GM04503 (cell line): ENCODE data around the gene GPR39.

Experiments
- DNase-seq: peaks from one replicate; pipeline ENCODE4 v3.0.0-alpha.2; 2012; ENCODE audit warnings: low read depth

GPR39 gene

GRCh38 chr2:132567682-132568081 lies 151.1 kb downstream of the GPR39 start:
- no peak for DNase-seq

- no peak for DNase-seq
Measured at GRCh38 chr2:132568656-132569055, 152.1 kb downstream of the GPR39 start.

GRCh38 chr2:132573444-132574007 lies 156.9 kb downstream of the GPR39 start:
- no peak for DNase-seq

GRCh38 chr2:132577686-132578085 lies 161.1 kb downstream of the GPR39 start:
- DNase-seq = no peak

GRCh38 chr2:132581591-132581990 lies 165.0 kb downstream of the GPR39 start:
- DNase-seq = no peak

- no peak for DNase-seq
Measured at GRCh38 chr2:132581991-132582738, 165.6 kb downstream of the GPR39 start.

GRCh38 chr2:132583666-132584360 lies 167.2 kb downstream of the GPR39 start:
- DNase-seq = no peak

GRCh38 chr2:132584976-132585817 lies 168.6 kb downstream of the GPR39 start:
- no peak for DNase-seq

GRCh38 chr2:132586101-132586511 lies 169.5 kb downstream of the GPR39 start:
- DNase-seq = no peak

- DNase-seq = no peak
Measured at GRCh38 chr2:132586835-132587234, 170.2 kb downstream of the GPR39 start.

GRCh38 chr2:132588576-132588975 lies 172.0 kb downstream of the GPR39 start:
- DNase-seq = no peak

GRCh38 chr2:132589111-132589830 lies 172.7 kb downstream of the GPR39 start:
- DNase-seq = no peak

GRCh38 chr2:132589966-132590365 lies 173.4 kb downstream of the GPR39 start:
- DNase-seq = no peak

GRCh38 chr2:132593171-132593570 lies 176.6 kb downstream of the GPR39 start:
- no peak for DNase-seq

- DNase-seq = no peak
Measured at GRCh38 chr2:132595186-132595585, 178.6 kb downstream of the GPR39 start.

- no peak for DNase-seq
Measured at GRCh38 chr2:132595693-132596092, 179.1 kb downstream of the GPR39 start.

- DNase-seq = no peak
Measured at GRCh38 chr2:132597166-132597565, 180.6 kb downstream of the GPR39 start.

GRCh38 chr2:132597831-132598230 lies 181.2 kb downstream of the GPR39 start:
- no peak for DNase-seq

GRCh38 chr2:132598536-132598935 lies 181.9 kb downstream of the GPR39 start:
- DNase-seq = no peak

- no peak for DNase-seq
Measured at GRCh38 chr2:132599556-132599955, 183.0 kb downstream of the GPR39 start.

- no peak for DNase-seq
Measured at GRCh38 chr2:132604561-132604960, 188.0 kb downstream of the GPR39 start.
